HepG2 (cell line): ENCODE measurements around the gene KREMEN1.

Experiments used
- GLI4 ChIP-seq: sonication (generic); formaldehyde crosslinking; IDR thresholded peaks from 2 replicates; pipeline ENCODE4 v1.5.1; 2020; ENCODE audit warnings: missing genetic modification reagents, mild to moderate bottlenecking, moderate library complexity, borderline replicate concordance
- NFYB ChIP-seq: sonication (generic); formaldehyde crosslinking; IDR thresholded peaks from 2 replicates; pipeline ENCODE4 v1.4.0; 2020; ENCODE audit warnings: missing genetic modification reagents
- TF ChIP-seq, protein P1 (sequence below): sonication (generic); formaldehyde crosslinking; IDR thresholded peaks from 2 replicates; pipeline ENCODE4 v1.9.0; 2021; ENCODE audit warnings: missing genetic modification reagents, borderline replicate concordance
- TF ChIP-seq, protein P2 (sequence below): sonication (generic); formaldehyde crosslinking; IDR thresholded peaks from 2 replicates; pipeline ENCODE4 v1.4.0; 2020; ENCODE audit warnings: missing genetic modification reagents
- TF ChIP-seq, protein P3 (sequence below): sonication (generic); formaldehyde crosslinking; IDR thresholded peaks from 2 replicates; pipeline ENCODE4 v1.5.0; 2020; ENCODE audit warnings: mild to moderate bottlenecking, missing genetic modification reagents

DNA sequence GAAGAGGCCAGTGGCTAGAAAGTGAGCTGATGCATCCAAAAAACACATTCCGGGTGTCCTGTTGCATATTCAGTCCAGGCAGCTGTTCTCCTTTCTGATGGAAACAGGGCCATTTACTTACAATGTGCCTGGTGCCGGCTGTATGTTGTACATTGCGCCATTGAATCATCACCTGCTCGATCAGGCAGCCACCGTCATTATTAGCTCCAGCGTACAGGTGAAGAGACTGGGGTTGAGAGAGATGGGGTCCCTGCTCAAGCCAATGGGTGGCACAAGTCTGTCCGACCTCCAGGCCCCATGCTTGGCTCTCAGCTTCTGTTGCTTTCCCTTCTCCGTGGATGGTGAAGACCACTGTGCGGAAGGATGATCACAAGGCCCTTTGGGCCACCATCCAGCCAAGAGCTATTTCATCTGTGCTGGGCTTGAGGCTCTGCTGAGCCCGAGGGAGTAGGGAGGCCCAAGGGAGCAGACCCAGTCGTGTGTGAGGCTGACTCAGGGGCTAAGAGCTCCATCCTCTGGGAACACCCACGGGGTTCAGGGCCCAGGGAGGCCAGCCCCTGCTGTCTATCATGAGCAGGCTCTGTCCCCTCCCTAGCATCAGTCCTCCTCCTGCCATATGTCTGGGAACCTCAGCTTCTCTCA is 112.1 kb downstream of the KREMEN1 start:
- TF ChIP-seq, protein P1, sequence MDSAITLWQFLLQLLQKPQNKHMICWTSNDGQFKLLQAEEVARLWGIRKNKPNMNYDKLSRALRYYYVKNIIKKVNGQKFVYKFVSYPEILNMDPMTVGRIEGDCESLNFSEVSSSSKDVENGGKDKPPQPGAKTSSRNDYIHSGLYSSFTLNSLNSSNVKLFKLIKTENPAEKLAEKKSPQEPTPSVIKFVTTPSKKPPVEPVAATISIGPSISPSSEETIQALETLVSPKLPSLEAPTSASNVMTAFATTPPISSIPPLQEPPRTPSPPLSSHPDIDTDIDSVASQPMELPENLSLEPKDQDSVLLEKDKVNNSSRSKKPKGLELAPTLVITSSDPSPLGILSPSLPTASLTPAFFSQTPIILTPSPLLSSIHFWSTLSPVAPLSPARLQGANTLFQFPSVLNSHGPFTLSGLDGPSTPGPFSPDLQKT (CRISPR knock-in tag): no peak
- TF ChIP-seq, protein P2, sequence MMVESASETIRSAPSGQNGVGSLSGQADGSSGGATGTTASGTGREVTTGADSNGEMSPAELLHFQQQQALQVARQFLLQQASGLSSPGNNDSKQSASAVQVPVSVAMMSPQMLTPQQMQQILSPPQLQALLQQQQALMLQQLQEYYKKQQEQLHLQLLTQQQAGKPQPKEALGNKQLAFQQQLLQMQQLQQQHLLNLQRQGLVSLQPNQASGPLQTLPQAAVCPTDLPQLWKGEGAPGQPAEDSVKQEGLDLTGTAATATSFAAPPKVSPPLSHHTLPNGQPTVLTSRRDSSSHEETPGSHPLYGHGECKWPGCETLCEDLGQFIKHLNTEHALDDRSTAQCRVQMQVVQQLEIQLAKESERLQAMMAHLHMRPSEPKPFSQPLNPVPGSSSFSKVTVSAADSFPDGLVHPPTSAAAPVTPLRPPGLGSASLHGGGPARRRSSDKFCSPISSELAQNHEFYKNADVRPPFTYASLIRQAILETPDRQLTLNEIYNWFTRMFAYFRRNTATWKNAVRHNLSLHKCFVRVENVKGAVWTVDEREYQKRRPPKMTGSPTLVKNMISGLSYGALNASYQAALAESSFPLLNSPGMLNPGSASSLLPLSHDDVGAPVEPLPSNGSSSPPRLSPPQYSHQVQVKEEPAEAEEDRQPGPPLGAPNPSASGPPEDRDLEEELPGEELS (CRISPR knock-in tag): no peak
- TF ChIP-seq GLI4 (CRISPR knock-in tag) (no peak), NFYB (CRISPR knock-in tag) (no peak)
- TF ChIP-seq, protein P3, sequence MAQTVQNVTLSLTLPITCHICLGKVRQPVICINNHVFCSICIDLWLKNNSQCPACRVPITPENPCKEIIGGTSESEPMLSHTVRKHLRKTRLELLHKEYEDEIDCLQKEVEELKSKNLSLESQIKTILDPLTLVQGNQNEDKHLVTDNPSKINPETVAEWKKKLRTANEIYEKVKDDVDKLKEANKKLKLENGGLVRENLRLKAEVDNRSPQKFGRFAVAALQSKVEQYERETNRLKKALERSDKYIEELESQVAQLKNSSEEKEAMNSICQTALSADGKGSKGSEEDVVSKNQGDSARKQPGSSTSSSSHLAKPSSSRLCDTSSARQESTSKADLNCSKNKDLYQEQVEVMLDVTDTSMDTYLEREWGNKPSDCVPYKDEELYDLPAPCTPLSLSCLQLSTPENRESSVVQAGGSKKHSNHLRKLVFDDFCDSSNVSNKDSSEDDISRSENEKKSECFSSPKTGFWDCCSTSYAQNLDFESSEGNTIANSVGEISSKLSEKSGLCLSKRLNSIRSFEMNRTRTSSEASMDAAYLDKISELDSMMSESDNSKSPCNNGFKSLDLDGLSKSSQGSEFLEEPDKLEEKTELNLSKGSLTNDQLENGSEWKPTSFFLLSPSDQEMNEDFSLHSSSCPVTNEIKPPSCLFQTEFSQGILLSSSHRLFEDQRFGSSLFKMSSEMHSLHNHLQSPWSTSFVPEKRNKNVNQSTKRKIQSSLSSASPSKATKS (CRISPR knock-in tag): no peak
